ENCODE measurements around the gene HIBADH. TPM values are rescaled to one million over a fixed set of nuclear protein-coding genes. Genes with fewer than 3 reads are reported as not detected.

HIBADH gene
- total and polyA plus RNA-seq, 10 of the 15 experiments (the other 5 are each of a cell fraction or from before 2014, with no cell fraction given), result 8.7 to 36.1 (median 18.6) TPM

- ATAC-seq (no peak), FAIRE-seq (no peak), DNase-seq (ENCODE audit: low read depth, low spot score) (no peak)
- Histone ChIP-seq H3K9me3 (replicated peaks; ENCODE audit: control insufficient read depth, insufficient read depth, low read length) (no peaks in the 10 kb centered on the region), H3K4me3 (no peak overlapping the region), H3K27me3 (replicated peaks in 1 of 2; ENCODE audit: control insufficient read depth in 2 of 2, insufficient read depth in 2 of 2, low read length in 1 of 2) (no peaks in the 10 kb centered on the region), H3K9ac (ENCODE audit: control insufficient read depth, insufficient read depth, low read length) (no peak overlapping the region), H3K27ac (ENCODE audit: control insufficient read depth, insufficient read depth) (no peak overlapping the region), H2AFZ (ENCODE audit: control insufficient read depth, low read depth, low read length) (no peak overlapping the region), H4K20me1 (ENCODE audit: control insufficient read depth, insufficient read depth) (no peaks in the 10 kb centered on the region), H3K36me3 (ENCODE audit: control insufficient read depth in 2 of 2, insufficient read depth in 2 of 2, low read length in 1 of 2) (no peaks in the 10 kb centered on the region), H3K4me2 (ENCODE audit: control insufficient read depth, insufficient read depth) (no peak overlapping the region), H3K4me1 (ENCODE audit: control insufficient read depth, insufficient read depth, low read length) (no peaks in the 10 kb centered on the region), H3K79me2 (ENCODE audit: control insufficient read depth, insufficient read depth, low read length) (peaks cover 5% of the 10 kb centered on the region)
- intact Hi-C loops (cut with micrococcal nuclease; ENCODE audit: unreplicated experiment) (no loop called here), in situ Hi-C loops (cut with MboI) (no loop called here)
- SMC1A ChIA-PET (ENCODE audit: uncharacterized antibody, unreplicated experiment), result interaction anchor here (1.1 kb wide), 2 partner anchors 27 to 59 kb away, joined by 3 read pairs; no protein-coding TSS in a partner anchor
- RAD21 ChIA-PET (ENCODE audit: unreplicated experiment), result no interaction called here
- WGBS (ENCODE audit: insufficient coverage, insufficient replicate concordance, low lambda C conversion rate, missing lambda C conversion rate), result 37% methylated on average over 3 of the region's 3 CpGs
- BruUV-seq (replicated peaks), result no TSS peak
- TF ChIP-seq PAX8 (IDR thresholded peaks at IDR 0.05) (no peak), MXI1 (IDR thresholded peaks at IDR 0.05; ENCODE audit: low read depth, low read length) (no peak), BMI1 (IDR thresholded peaks at IDR 0.05; ENCODE audit: borderline replicate concordance) (no peak), NFIC (IDR thresholded peaks at IDR 0.05; ENCODE audit: low read depth, low read length) (no peak), ETV6 (conservative IDR thresholded peaks at IDR 0.05 in 1 of 2, IDR thresholded peaks at IDR 0.05 in 1 of 2; ENCODE audit: borderline replicate concordance in 1 of 2, low read depth in 1 of 2) (no peak), BCL3 (IDR thresholded peaks at IDR 0.05; ENCODE audit: borderline replicate concordance, insufficient read depth, low read depth, low read length, poor library complexity, severe bottlenecking) (no peak), POLR2AphosphoS2 (IDR thresholded peaks at IDR 0.05; ENCODE audit: low read depth, low read length) (no peak), NFXL1 (IDR thresholded peaks at IDR 0.05; ENCODE audit: borderline replicate concordance) (no peak), ZNF217 (IDR thresholded peaks at IDR 0.05) (no peak), SMAD1 (IDR thresholded peaks at IDR 0.05; ENCODE audit: low read depth, partially characterized antibody) (no peak), POLR2A (IDR thresholded peaks at IDR 0.05; ENCODE audit: low read depth, low read length) (no peak), SREBF2 (IDR thresholded peaks at IDR 0.05; ENCODE audit: low read length) (no peak), KLF5 (IDR thresholded peaks at IDR 0.05; ENCODE audit: partially characterized antibody) (no peak), RBBP5 (conservative IDR thresholded peaks at IDR 0.05) (no peak), MEF2B (IDR thresholded peaks at IDR 0.05; ENCODE audit: partially characterized antibody, poor library complexity, severe bottlenecking) (no peak)
- TF ChIP-seq, protein P1, sequence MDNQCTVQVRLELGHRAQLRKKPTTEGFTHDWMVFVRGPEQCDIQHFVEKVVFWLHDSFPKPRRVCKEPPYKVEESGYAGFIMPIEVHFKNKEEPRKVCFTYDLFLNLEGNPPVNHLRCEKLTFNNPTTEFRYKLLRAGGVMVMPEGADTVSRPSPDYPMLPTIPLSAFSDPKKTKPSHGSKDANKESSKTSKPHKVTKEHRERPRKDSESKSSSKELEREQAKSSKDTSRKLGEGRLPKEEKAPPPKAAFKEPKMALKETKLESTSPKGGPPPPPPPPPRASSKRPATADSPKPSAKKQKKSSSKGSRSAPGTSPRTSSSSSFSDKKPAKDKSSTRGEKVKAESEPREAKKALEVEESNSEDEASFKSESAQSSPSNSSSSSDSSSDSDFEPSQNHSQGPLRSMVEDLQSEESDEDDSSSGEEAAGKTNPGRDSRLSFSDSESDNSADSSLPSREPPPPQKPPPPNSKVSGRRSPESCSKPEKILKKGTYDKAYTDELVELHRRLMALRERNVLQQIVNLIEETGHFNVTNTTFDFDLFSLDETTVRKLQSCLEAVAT (IDR thresholded peaks at IDR 0.05), result no peak
- TF ChIP-seq, protein P2, sequence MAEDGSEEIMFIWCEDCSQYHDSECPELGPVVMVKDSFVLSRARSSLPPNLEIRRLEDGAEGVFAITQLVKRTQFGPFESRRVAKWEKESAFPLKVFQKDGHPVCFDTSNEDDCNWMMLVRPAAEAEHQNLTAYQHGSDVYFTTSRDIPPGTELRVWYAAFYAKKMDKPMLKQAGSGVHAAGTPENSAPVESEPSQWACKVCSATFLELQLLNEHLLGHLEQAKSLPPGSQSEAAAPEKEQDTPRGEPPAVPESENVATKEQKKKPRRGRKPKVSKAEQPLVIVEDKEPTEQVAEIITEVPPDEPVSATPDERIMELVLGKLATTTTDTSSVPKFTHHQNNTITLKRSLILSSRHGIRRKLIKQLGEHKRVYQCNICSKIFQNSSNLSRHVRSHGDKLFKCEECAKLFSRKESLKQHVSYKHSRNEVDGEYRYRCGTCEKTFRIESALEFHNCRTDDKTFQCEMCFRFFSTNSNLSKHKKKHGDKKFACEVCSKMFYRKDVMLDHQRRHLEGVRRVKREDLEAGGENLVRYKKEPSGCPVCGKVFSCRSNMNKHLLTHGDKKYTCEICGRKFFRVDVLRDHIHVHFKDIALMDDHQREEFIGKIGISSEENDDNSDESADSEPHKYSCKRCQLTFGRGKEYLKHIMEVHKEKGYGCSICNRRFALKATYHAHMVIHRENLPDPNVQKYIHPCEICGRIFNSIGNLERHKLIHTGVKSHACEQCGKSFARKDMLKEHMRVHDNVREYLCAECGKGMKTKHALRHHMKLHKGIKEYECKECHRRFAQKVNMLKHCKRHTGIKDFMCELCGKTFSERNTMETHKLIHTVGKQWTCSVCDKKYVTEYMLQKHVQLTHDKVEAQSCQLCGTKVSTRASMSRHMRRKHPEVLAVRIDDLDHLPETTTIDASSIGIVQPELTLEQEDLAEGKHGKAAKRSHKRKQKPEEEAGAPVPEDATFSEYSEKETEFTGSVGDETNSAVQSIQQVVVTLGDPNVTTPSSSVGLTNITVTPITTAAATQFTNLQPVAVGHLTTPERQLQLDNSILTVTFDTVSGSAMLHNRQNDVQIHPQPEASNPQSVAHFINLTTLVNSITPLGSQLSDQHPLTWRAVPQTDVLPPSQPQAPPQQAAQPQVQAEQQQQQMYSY (CRISPR knock-in tag; IDR thresholded peaks at IDR 0.05), result no peak
- CTCF ChIA-PET, result no interaction called here
- POLR2A ChIA-PET, result interaction anchor here (1.8 kb wide), 1 partner anchor 77 kb away, joined by 8 read pairs; no protein-coding TSS in a partner anchor
These were observed 1.3 kb upstream of the HIBADH start for GRCh38 chr7:27663989-27664331.
